K562 (cell line): Measurements from ENCODE around the gene NIPA2. TPM values are rescaled to one million over a fixed set of nuclear protein-coding genes. Genes with fewer than 3 reads are reported as not detected.

ENCODE experiments used
- ATAC-seq: fragments of 200-7000 bp; cut with Tn5 transposase; 3 replicates; pipeline ENCODE4 v1.9.1; 2020; ENCODE audit warnings: moderate library complexity
- BruUV-seq: library from RNA; stranded (reverse); fragments of 400-500 nt; replicated peaks from 2 replicates; lab custom pipeline; 2021; lab: Mats Ljungman, UMichigan
- CTCF ChIA-PET: fragments of 300-600 bp; formaldehyde crosslinking; extraction: SDS; loops from one replicate; lab custom pipeline; 2021; ENCODE audit warnings: low intra/inter-chr PET ratio; lab: Yijun Ruan, JAX
- POLR2A ChIA-PET: fragments of 300-600, 350-650 bp; sonication (Branson Sonifier 250); formaldehyde crosslinking; extraction: SDS; loops from one replicate; lab custom pipeline; 2021; ENCODE audit warnings: antibody characterized with exemption, inconsistent platforms; lab: Yijun Ruan, JAX
- DNase-seq, 4 experiments: peaks; one replicate each; pipeline versions ENCODE4 v3.0.0 to v3.0.0-alpha.2; 2011 to 2018; ENCODE audit warnings: low spot score in 3 of 4, mixed read lengths in 3 of 4; ENCODE audit errors: extremely low read depth in 1 of 4
- FAIRE-seq: peaks from 2 replicates; lab custom pipeline; 2011; peaks lifted over from hg19 to GRCh38; lab: Jason Lieb, UNC
- H2AFZ ChIP-seq: 2 replicates; pipeline ENCODE4 v1.6.0; 2011; ENCODE audit warnings: low read depth, low read length, control low read depth, inconsistent platforms
- H3K27ac ChIP-seq: fragments of 200-600 bp; 3 replicates; pipeline ENCODE4 v1.8.0; 2011; ENCODE audit warnings: low read depth, mild to moderate bottlenecking, control low read depth, inconsistent platforms, low read length, moderate library complexity, mixed read lengths; ENCODE audit errors: extremely low read depth
- H3K27me3 ChIP-seq, 2 experiments: fragments of 300-600 bp in 1 of 2; 2 replicates in 1 of 2; 3 replicates in 1 of 2; pipeline versions ENCODE4 v1.6.0 to v1.8.0; 2011; ENCODE audit warnings: inconsistent platforms in 2 of 2, low read length in 2 of 2, mild to moderate bottlenecking in 1 of 2, mixed read lengths in 1 of 2, moderate library complexity in 1 of 2; ENCODE audit not compliant: control insufficient read depth in 2 of 2, insufficient read depth in 2 of 2
- H3K36me3 ChIP-seq: fragments of 300-600 bp; 3 replicates; pipeline ENCODE4 v1.8.0; 2011; ENCODE audit warnings: mild to moderate bottlenecking, low read length, inconsistent platforms; ENCODE audit not compliant: control insufficient read depth, insufficient read depth
- H3K4me1 ChIP-seq, 2 experiments: fragments of 200-600 bp in 1 of 2; replicated peaks in 1 of 2; 2 replicates in 1 of 2; 3 replicates in 1 of 2; pipeline versions ENCODE4 v1.5.1 to v1.8.0; 2011; ENCODE audit warnings: inconsistent platforms in 2 of 2, low read length in 2 of 2, mild to moderate bottlenecking in 1 of 2, mixed read lengths in 1 of 2, moderate library complexity in 1 of 2; ENCODE audit not compliant: control insufficient read depth in 2 of 2, insufficient read depth in 2 of 2
- H3K4me2 ChIP-seq: 2 replicates; pipeline ENCODE4 v1.6.1; 2011; ENCODE audit warnings: low read length, control low read depth, inconsistent platforms, mixed read lengths; ENCODE audit not compliant: insufficient read depth
- H3K4me3 ChIP-seq: fragments of 200-600 bp; sonication (generic), shearing (Covaris generic); 2 replicates; pipeline ENCODE4 v1.5.1; 2016; ENCODE audit warnings: control low read depth, inconsistent platforms
- H3K79me2 ChIP-seq: fragments of 200-600 bp; 3 replicates; pipeline ENCODE4 v1.8.0; 2011; ENCODE audit warnings: low read length, inconsistent platforms; ENCODE audit not compliant: control insufficient read depth, insufficient read depth
- H3K9ac ChIP-seq, 2 experiments: 2 replicates each; pipeline versions ENCODE4 v1.6.0 to v1.6.1; 2011; ENCODE audit warnings: low read depth in 2 of 2, low read length in 2 of 2, control low read depth in 1 of 2, inconsistent platforms in 1 of 2, mild to moderate bottlenecking in 1 of 2, mixed read lengths in 1 of 2; ENCODE audit not compliant: insufficient read depth in 1 of 2
- H3K9me1 ChIP-seq: one replicate; pipeline ENCODE4 v1.6.0; 2011; ENCODE audit warnings: inconsistent platforms, mild to moderate bottlenecking, low read length, moderate library complexity; ENCODE audit not compliant: control insufficient read depth, insufficient read depth
- H3K9me3 ChIP-seq: replicated peaks from 2 replicates; pipeline ENCODE4 v1.5.1; 2011; ENCODE audit warnings: low read depth, low read length, inconsistent platforms; ENCODE audit not compliant: control insufficient read depth, insufficient read depth
- H4K20me1 ChIP-seq: replicated peaks from 2 replicates; pipeline ENCODE4 v1.6.1; 2011; ENCODE audit warnings: low read length, inconsistent platforms, mixed read lengths; ENCODE audit not compliant: control insufficient read depth, insufficient read depth
- BRCA1 ChIP-seq, 2 experiments: fragments of 450-650 bp in 1 of 2; sonication (generic) in 1 of 2; formaldehyde crosslinking in 1 of 2; IDR thresholded peaks; 2 replicates each; pipeline versions ENCODE4 v1.5.0 to v1.6.1; 2017 to 2020; ENCODE audit warnings: mild to moderate bottlenecking in 1 of 2, missing genetic modification reagents in 1 of 2
- NR1H2 ChIP-seq: sonication (generic); formaldehyde crosslinking; IDR thresholded peaks from 2 replicates; pipeline ENCODE4 v1.4.0; 2020; ENCODE audit warnings: mild to moderate bottlenecking, missing genetic modification reagents
- ZSCAN32 ChIP-seq: fragments of 450-650 bp; formaldehyde crosslinking; IDR thresholded peaks from 2 replicates; pipeline ENCODE4 v1.4.0; 2020; ENCODE audit warnings: mild to moderate bottlenecking, moderate library complexity
- WGBS: fragments of 100-300 bp; shearing (Covaris generic); methylation state at CpG from one replicate; pipeline ENCODE4 v1.1.6; 2016; ENCODE audit warnings: low coverage, mixed read lengths; ENCODE audit not compliant: insufficient coverage; ENCODE audit errors: missing lambda C conversion rate; 5-methylcytosine and 5-hydroxymethylcytosine counted together
- in situ Hi-C: fragments of 300-500 bp; cut with MboI; formaldehyde crosslinking; loops from 4 replicates; pipeline ENCODE4 v1.15.0; 2018; ENCODE audit warnings: inconsistent platforms, mixed read lengths
- intact Hi-C: fragments of 100-400 bp; cut with micrococcal nuclease; formaldehyde crosslinking; loops from 2 replicates; pipeline ENCODE4 v1.14.2; 2022
- polyA plus RNA-seq, 8 experiments: library from polyadenylated mRNA; depleted of rRNA in 4 of 8; stranded (reverse) in 5 of 8; unstranded in 3 of 8; fragments of >200 nt; fragmentation: Nextera tagmentation in 2 of 8; fragmentation: Illumina TruSeq in 1 of 8; extraction: Ambion mirVana in 2 of 8; extraction: Trizol in 1 of 8; gene quantifications; 2 replicates each; pipeline versions ENCODE4 v1.2.1 to v1.2.3, GENCODE V29; 2011 to 2014; ENCODE audit warnings: inconsistent platforms in 1 of 8, missing spikeins in 1 of 8
- total RNA-seq, 7 experiments: library from RNA; depleted of rRNA in 6 of 7; stranded (reverse); fragments of >200 nt in 6 of 7; fragmentation: Illumina TruSeq in 2 of 7; extraction: Trizol in 2 of 7; gene quantifications; 2 replicates each; pipeline versions ENCODE4 v1.2.1 to v1.2.3, GENCODE V29; 2011 to 2021; ENCODE audit warnings: low replicate concordance in 1 of 7
- TF ChIP-seq, protein P1 (sequence below): fragments of 450-650 bp; formaldehyde crosslinking; conservative IDR thresholded peaks from 2 replicates; pipeline ENCODE4 v1.4.0; 2022; ENCODE audit warnings: mild to moderate bottlenecking, missing genetic modification characterization
- TF ChIP-seq, protein P2 (sequence below): fragments of 250-450 bp; sonication (Bioruptor Pico); IDR thresholded peaks from 2 replicates; pipeline ENCODE4 v1.5.0; 2021
- TF ChIP-seq, protein P3 (sequence below): fragments of 450-650 bp; IDR thresholded peaks from one replicate; pipeline ENCODE4 v1.6.1; 2018; ENCODE audit warnings: mild to moderate bottlenecking, moderate library complexity; ENCODE audit not compliant: partially characterized antibody

NIPA2 gene
- total and polyA plus RNA-seq, 9 of the 15 experiments (the other 6 are each of a cell fraction or from before 2014, with no cell fraction given) = 18.7 to 107 (median 87.3) TPM

DNA sequence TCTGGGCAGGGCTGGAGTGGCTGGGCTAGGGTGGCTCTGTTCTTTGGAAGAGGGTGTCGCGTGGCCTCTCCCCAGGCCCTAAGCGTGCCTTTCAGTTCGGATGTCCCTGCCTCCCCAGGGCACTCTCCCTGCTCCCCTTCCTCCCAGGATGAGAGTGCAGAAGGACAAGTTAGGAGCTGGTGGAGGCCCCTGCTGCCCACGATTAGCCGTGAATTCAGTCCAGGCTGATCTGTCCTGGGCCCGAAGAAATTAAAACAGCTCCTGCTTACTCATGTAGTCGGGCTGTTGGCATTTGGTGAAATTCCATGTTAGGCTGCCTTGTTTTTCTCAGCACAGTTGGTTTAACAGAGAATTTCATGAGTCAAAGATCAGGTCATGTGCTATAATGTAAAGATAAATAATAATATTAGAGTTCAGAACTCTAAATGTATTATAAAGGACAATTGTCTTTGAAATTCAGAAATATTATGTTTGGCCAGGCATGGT is 27.6 kb upstream of the NIPA2 start:
- Histone ChIP-seq H3K27ac (no peak overlapping the region), H3K79me2 (peaks cover 37% of the 10 kb centered on the region), H3K9me3 (no peaks in the 10 kb centered on the region), H3K4me1 (no peaks in the 10 kb centered on the region), H3K36me3 (peaks cover 39% of the 10 kb centered on the region), H4K20me1 (peaks cover 8% of the 10 kb centered on the region; the same call in 1 of the 2 replicates), H2AFZ (no peak overlapping the region), H3K4me2 (no peak overlapping the region), H3K9me1 (no peaks in the 10 kb centered on the region), H3K4me3 (no peak overlapping the region), H3K9ac (0 out of 4 replicates have a peak overlapping the region, but pooled peaks of 1 of the 2 experiments have one; percentile 31), H3K27me3 (no peaks in the 10 kb centered on the region)
- in situ Hi-C loops = no loop called here
- FAIRE-seq (no peak), ATAC-seq (no peak), DNase-seq (no peak)
- no peak for TF ChIP-seq NR1H2
- TF ChIP-seq, protein P1, sequence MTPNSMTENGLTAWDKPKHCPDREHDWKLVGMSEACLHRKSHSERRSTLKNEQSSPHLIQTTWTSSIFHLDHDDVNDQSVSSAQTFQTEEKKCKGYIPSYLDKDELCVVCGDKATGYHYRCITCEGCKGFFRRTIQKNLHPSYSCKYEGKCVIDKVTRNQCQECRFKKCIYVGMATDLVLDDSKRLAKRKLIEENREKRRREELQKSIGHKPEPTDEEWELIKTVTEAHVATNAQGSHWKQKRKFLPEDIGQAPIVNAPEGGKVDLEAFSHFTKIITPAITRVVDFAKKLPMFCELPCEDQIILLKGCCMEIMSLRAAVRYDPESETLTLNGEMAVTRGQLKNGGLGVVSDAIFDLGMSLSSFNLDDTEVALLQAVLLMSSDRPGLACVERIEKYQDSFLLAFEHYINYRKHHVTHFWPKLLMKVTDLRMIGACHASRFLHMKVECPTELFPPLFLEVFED (CRISPR knock-in tag) = no peak
- TF ChIP-seq, protein P2, sequence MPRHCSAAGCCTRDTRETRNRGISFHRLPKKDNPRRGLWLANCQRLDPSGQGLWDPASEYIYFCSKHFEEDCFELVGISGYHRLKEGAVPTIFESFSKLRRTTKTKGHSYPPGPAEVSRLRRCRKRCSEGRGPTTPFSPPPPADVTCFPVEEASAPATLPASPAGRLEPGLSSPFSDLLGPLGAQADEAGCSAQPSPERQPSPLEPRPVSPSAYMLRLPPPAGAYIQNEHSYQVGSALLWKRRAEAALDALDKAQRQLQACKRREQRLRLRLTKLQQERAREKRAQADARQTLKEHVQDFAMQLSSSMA = no peak
- TF ChIP-seq ZSCAN32 = no peak
- TF ChIP-seq, protein P3, sequence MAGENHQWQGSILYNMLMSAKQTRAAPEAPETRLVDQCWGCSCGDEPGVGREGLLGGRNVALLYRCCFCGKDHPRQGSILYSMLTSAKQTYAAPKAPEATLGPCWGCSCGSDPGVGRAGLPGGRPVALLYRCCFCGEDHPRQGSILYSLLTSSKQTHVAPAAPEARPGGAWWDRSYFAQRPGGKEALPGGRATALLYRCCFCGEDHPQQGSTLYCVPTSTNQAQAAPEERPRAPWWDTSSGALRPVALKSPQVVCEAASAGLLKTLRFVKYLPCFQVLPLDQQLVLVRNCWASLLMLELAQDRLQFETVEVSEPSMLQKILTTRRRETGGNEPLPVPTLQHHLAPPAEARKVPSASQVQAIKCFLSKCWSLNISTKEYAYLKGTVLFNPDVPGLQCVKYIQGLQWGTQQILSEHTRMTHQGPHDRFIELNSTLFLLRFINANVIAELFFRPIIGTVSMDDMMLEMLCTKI = no peak
- TF ChIP-seq BRCA1 (IDR thresholded peaks at IDR 0.05) = no peak
- no peak for TF ChIP-seq BRCA1 (CRISPR knock-in tag; IDR thresholded peaks at IDR 0.05)
- WGBS = 89% methylated on average over 8 of the region's 8 CpGs
- BruUV-seq = no TSS peak
- CTCF ChIA-PET = no interaction called here
- intact Hi-C loops = no loop called here
- POLR2A ChIA-PET = interaction anchor here (0.9 kb wide), 1 partner anchor 29 kb away, joined by 3 read pairs; no protein-coding TSS in a partner anchor
